K562 (cell line): ENCODE data around the gene MYL12B. TPM values are rescaled to one million over a fixed set of nuclear protein-coding genes. Genes with fewer than 3 reads are reported as not detected.

Source experiments
- ATAC-seq: fragments of 200-7000 bp; cut with Tn5 transposase; 3 replicates; pipeline ENCODE4 v1.9.1; 2020; ENCODE audit warnings: moderate library complexity
- BruUV-seq: library from RNA; stranded (reverse); fragments of 400-500 nt; replicated peaks from 2 replicates; lab custom pipeline; 2021; lab: Mats Ljungman, UMichigan
- CTCF ChIA-PET: fragments of 300-600 bp; formaldehyde crosslinking; extraction: SDS; loops from one replicate; lab custom pipeline; 2021; ENCODE audit warnings: low intra/inter-chr PET ratio; lab: Yijun Ruan, JAX
- POLR2A ChIA-PET: fragments of 300-600, 350-650 bp; sonication (Branson Sonifier 250); formaldehyde crosslinking; extraction: SDS; loops from one replicate; lab custom pipeline; 2021; ENCODE audit warnings: antibody characterized with exemption, inconsistent platforms; lab: Yijun Ruan, JAX
- DNase-seq, 4 experiments: peaks; one replicate each; pipeline versions ENCODE4 v3.0.0 to v3.0.0-alpha.2; 2011 to 2018; ENCODE audit warnings: low spot score in 3 of 4, mixed read lengths in 3 of 4; ENCODE audit errors: extremely low read depth in 1 of 4
- FAIRE-seq: peaks from 2 replicates; lab custom pipeline; 2011; peaks lifted over from hg19 to GRCh38; lab: Jason Lieb, UNC
- H2AFZ ChIP-seq: 2 replicates; pipeline ENCODE4 v1.6.0; 2011; ENCODE audit warnings: low read depth, low read length, control low read depth, inconsistent platforms
- H3K27ac ChIP-seq: fragments of 200-600 bp; 3 replicates; pipeline ENCODE4 v1.8.0; 2011; ENCODE audit warnings: low read depth, mild to moderate bottlenecking, control low read depth, inconsistent platforms, low read length, moderate library complexity, mixed read lengths; ENCODE audit errors: extremely low read depth
- H3K27me3 ChIP-seq, 2 experiments: fragments of 300-600 bp in 1 of 2; 2 replicates in 1 of 2; 3 replicates in 1 of 2; pipeline versions ENCODE4 v1.6.0 to v1.8.0; 2011; ENCODE audit warnings: inconsistent platforms in 2 of 2, low read length in 2 of 2, mild to moderate bottlenecking in 1 of 2, mixed read lengths in 1 of 2, moderate library complexity in 1 of 2; ENCODE audit not compliant: control insufficient read depth in 2 of 2, insufficient read depth in 2 of 2
- H3K36me3 ChIP-seq: fragments of 300-600 bp; 3 replicates; pipeline ENCODE4 v1.8.0; 2011; ENCODE audit warnings: mild to moderate bottlenecking, low read length, inconsistent platforms; ENCODE audit not compliant: control insufficient read depth, insufficient read depth
- H3K4me1 ChIP-seq, 2 experiments: fragments of 200-600 bp in 1 of 2; replicated peaks in 1 of 2; 2 replicates in 1 of 2; 3 replicates in 1 of 2; pipeline versions ENCODE4 v1.5.1 to v1.8.0; 2011; ENCODE audit warnings: inconsistent platforms in 2 of 2, low read length in 2 of 2, mild to moderate bottlenecking in 1 of 2, mixed read lengths in 1 of 2, moderate library complexity in 1 of 2; ENCODE audit not compliant: control insufficient read depth in 2 of 2, insufficient read depth in 2 of 2
- H3K4me2 ChIP-seq: 2 replicates; pipeline ENCODE4 v1.6.1; 2011; ENCODE audit warnings: low read length, control low read depth, inconsistent platforms, mixed read lengths; ENCODE audit not compliant: insufficient read depth
- H3K4me3 ChIP-seq: fragments of 200-600 bp; sonication (generic), shearing (Covaris generic); 2 replicates; pipeline ENCODE4 v1.5.1; 2016; ENCODE audit warnings: control low read depth, inconsistent platforms
- H3K79me2 ChIP-seq: fragments of 200-600 bp; 3 replicates; pipeline ENCODE4 v1.8.0; 2011; ENCODE audit warnings: low read length, inconsistent platforms; ENCODE audit not compliant: control insufficient read depth, insufficient read depth
- H3K9ac ChIP-seq, 2 experiments: 2 replicates each; pipeline versions ENCODE4 v1.6.0 to v1.6.1; 2011; ENCODE audit warnings: low read depth in 2 of 2, low read length in 2 of 2, control low read depth in 1 of 2, inconsistent platforms in 1 of 2, mild to moderate bottlenecking in 1 of 2, mixed read lengths in 1 of 2; ENCODE audit not compliant: insufficient read depth in 1 of 2
- H3K9me1 ChIP-seq: one replicate; pipeline ENCODE4 v1.6.0; 2011; ENCODE audit warnings: inconsistent platforms, mild to moderate bottlenecking, low read length, moderate library complexity; ENCODE audit not compliant: control insufficient read depth, insufficient read depth
- H3K9me3 ChIP-seq: replicated peaks from 2 replicates; pipeline ENCODE4 v1.5.1; 2011; ENCODE audit warnings: low read depth, low read length, inconsistent platforms; ENCODE audit not compliant: control insufficient read depth, insufficient read depth
- H4K20me1 ChIP-seq: replicated peaks from 2 replicates; pipeline ENCODE4 v1.6.1; 2011; ENCODE audit warnings: low read length, inconsistent platforms, mixed read lengths; ENCODE audit not compliant: control insufficient read depth, insufficient read depth
- ARID3B ChIP-seq: fragments of 250-450 bp; sonication (Bioruptor Pico); IDR thresholded peaks from 2 replicates; pipeline ENCODE4 v1.4.0; 2020; ENCODE audit warnings: borderline replicate concordance
- BACH1 ChIP-seq: fragments of 200-800 bp; sonication (Bioruptor generic); IDR thresholded peaks from 2 replicates; pipeline ENCODE4 v1.6.1; 2016; ENCODE audit warnings: missing genetic modification characterization, missing compliant biosample characterization
- CREB3L1 ChIP-seq: fragments of 450-650 bp; IDR thresholded peaks from 2 replicates; pipeline ENCODE4 v1.6.1; 2014; ENCODE audit warnings: low read depth, mild to moderate bottlenecking, moderate library complexity, borderline replicate concordance
- CREBBP ChIP-seq: IDR thresholded peaks from one replicate; pipeline ENCODE4 v1.6.1; 2012; ENCODE audit warnings: low read depth, mild to moderate bottlenecking, control low read depth, inconsistent platforms, low read length
- CXXC5 ChIP-seq: fragments of 250-450 bp; sonication (Bioruptor Pico); IDR thresholded peaks from 2 replicates; pipeline ENCODE4 v1.8.0; 2022; ENCODE audit warnings: inconsistent platforms, mild to moderate bottlenecking, moderate library complexity
- GATA2 ChIP-seq: sonication (generic); formaldehyde crosslinking; IDR thresholded peaks from 2 replicates; pipeline ENCODE4 v1.4.0; 2020; ENCODE audit warnings: mild to moderate bottlenecking, missing genetic modification reagents
- OTX1 ChIP-seq: fragments of 450-650 bp; formaldehyde crosslinking; IDR thresholded peaks from 2 replicates; pipeline ENCODE4 v1.4.0; 2022; ENCODE audit warnings: mild to moderate bottlenecking
- PHF8 ChIP-seq: fragments of 200-600 bp; sonication (generic); IDR thresholded peaks from 2 replicates; pipeline ENCODE4 v1.6.1; 2012; ENCODE audit warnings: mixed run types, mild to moderate bottlenecking, inconsistent platforms, low read length, moderate library complexity, borderline replicate concordance
- RFX5 ChIP-seq: IDR thresholded peaks from 2 replicates; pipeline ENCODE4 v1.6.1; 2011; ENCODE audit warnings: low read depth, mild to moderate bottlenecking, improper control_type of control experiment, low read length
- SRSF7 ChIP-seq: fragments of 200-400 bp; formaldehyde crosslinking; optimal IDR thresholded peaks from 2 replicates; pipeline ENCODE3; 2017; ENCODE audit warnings: mild to moderate bottlenecking, low read depth, low read length
- TAF15 ChIP-seq: fragments of 200-400 bp; formaldehyde crosslinking; IDR thresholded peaks from 2 replicates; pipeline ENCODE4 v1.6.1; 2017; ENCODE audit warnings: mild to moderate bottlenecking, low read depth, low read length, moderate library complexity
- USF2 ChIP-seq: sonication (generic); formaldehyde crosslinking; IDR thresholded peaks from 2 replicates; pipeline ENCODE4 v1.5.0; 2020; ENCODE audit warnings: missing genetic modification reagents
- WGBS: fragments of 100-300 bp; shearing (Covaris generic); methylation state at CpG from one replicate; pipeline ENCODE4 v1.1.6; 2016; ENCODE audit warnings: low coverage, mixed read lengths; ENCODE audit not compliant: insufficient coverage; ENCODE audit errors: missing lambda C conversion rate; 5-methylcytosine and 5-hydroxymethylcytosine counted together
- in situ Hi-C: fragments of 300-500 bp; cut with MboI; formaldehyde crosslinking; loops from 4 replicates; pipeline ENCODE4 v1.15.0; 2018; ENCODE audit warnings: inconsistent platforms, mixed read lengths
- intact Hi-C: fragments of 100-400 bp; cut with micrococcal nuclease; formaldehyde crosslinking; loops from 2 replicates; pipeline ENCODE4 v1.14.2; 2022
- polyA plus RNA-seq, 8 experiments: library from polyadenylated mRNA; depleted of rRNA in 4 of 8; stranded (reverse) in 5 of 8; unstranded in 3 of 8; fragments of >200 nt; fragmentation: Nextera tagmentation in 2 of 8; fragmentation: Illumina TruSeq in 1 of 8; extraction: Ambion mirVana in 2 of 8; extraction: Trizol in 1 of 8; gene quantifications; 2 replicates each; pipeline versions ENCODE4 v1.2.1 to v1.2.3, GENCODE V29; 2011 to 2014; ENCODE audit warnings: inconsistent platforms in 1 of 8, missing spikeins in 1 of 8
- total RNA-seq, 7 experiments: library from RNA; depleted of rRNA in 6 of 7; stranded (reverse); fragments of >200 nt in 6 of 7; fragmentation: Illumina TruSeq in 2 of 7; extraction: Trizol in 2 of 7; gene quantifications; 2 replicates each; pipeline versions ENCODE4 v1.2.1 to v1.2.3, GENCODE V29; 2011 to 2021; ENCODE audit warnings: low replicate concordance in 1 of 7

Gene MYL12B
- total and polyA plus RNA-seq, 9 of the 15 experiments (the other 6 are each of a cell fraction or from before 2014, with no cell fraction given): 220 to 995 (median 463) TPM

- Histone ChIP-seq H2AFZ (peak overlapping the region; percentile 83), H3K4me1 (peaks cover 12 to 14% of the 10 kb centered on the region in 2 experiments), H4K20me1 (no peaks in the 10 kb centered on the region), H3K27ac (no peak overlapping the region), H3K27me3 (no peaks in the 10 kb centered on the region), H3K79me2 (no peaks in the 10 kb centered on the region), H3K9me3 (no peaks in the 10 kb centered on the region), H3K4me2 (no peak overlapping the region), H3K4me3 (no peak overlapping the region), H3K9ac (no peak overlapping the region), H3K36me3 (no peaks in the 10 kb centered on the region), H3K9me1 (no peaks in the 10 kb centered on the region)
- FAIRE-seq (peak; percentile 60), ATAC-seq (no peak), DNase-seq (no peak)
- intact Hi-C loops (no loop called here), in situ Hi-C loops (no loop called here)
- ChIA-PET CTCF (no interaction called here), POLR2A (interaction anchor here (0.9 to 1.1 kb wide), 4 partner anchors 8 to 44 kb away, joined by 3 read pairs; no protein-coding TSS in a partner anchor)
- WGBS: 92% methylated on average over 2 of the region's 2 CpGs
- BruUV-seq: no TSS peak
- TF ChIP-seq RFX5 (0 out of 2 replicates have a peak, but pooled peaks have one; percentile 24), TAF15 (no peak)
Observed at GRCh38 chr18:3218819-3219218, 43.1 kb upstream of the MYL12B start.

- WGBS: 62% methylated on average over 8 of the region's 8 CpGs
- H3K4me3 ChIP-seq: no peak overlapping the region
- no peaks in the 10 kb centered on the region for H3K36me3 ChIP-seq
- no peaks in the 10 kb centered on the region for H4K20me1 ChIP-seq
- in situ Hi-C loops (no loop called here), intact Hi-C loops (no loop called here)
- H3K4me1 ChIP-seq: peaks cover 12% of the 10 kb centered on the region in 2 experiments
- no peak overlapping the region for H3K27ac ChIP-seq
- H3K27me3 ChIP-seq: no peaks in the 10 kb centered on the region
- H3K9me1 ChIP-seq: no peaks in the 10 kb centered on the region
- H3K9me3 ChIP-seq: no peaks in the 10 kb centered on the region
- no peaks in the 10 kb centered on the region for H3K79me2 ChIP-seq
- BruUV-seq: no TSS peak
- H2AFZ ChIP-seq: peak overlapping the region; percentile 83
- H3K4me2 ChIP-seq: peak overlapping the region; percentile 9; the same call in 1 of the 2 replicates
- H3K9ac ChIP-seq: peak overlapping the region in 1 of 2 experiments; percentile 28; a peak in 2 of 4 replicates
- ATAC-seq (peak; percentile 8; the same call in 1 of the 3 replicates), FAIRE-seq (peak; percentile 6), DNase-seq (no peak)
- CTCF ChIA-PET: no interaction called here
- POLR2A ChIA-PET: interaction anchor here (0.9 to 1.1 kb wide), 4 partner anchors 8 to 45 kb away, joined by 3 read pairs; no protein-coding TSS in a partner anchor
- TF ChIP-seq BACH1 (tag): no peak
- TF ChIP-seq CREB3L1: no peak
- no peak for TF ChIP-seq CXXC5 (CRISPR knock-in tag)
- no peak for TF ChIP-seq PHF8
- no peak for TF ChIP-seq ARID3B (CRISPR knock-in tag)
- no peak for TF ChIP-seq OTX1 (CRISPR knock-in tag)
- TF ChIP-seq GATA2: no peak
- no peak for TF ChIP-seq SRSF7
- no peak for TF ChIP-seq USF2 (CRISPR knock-in tag)
- no peak for TF ChIP-seq CREBBP
Observed at GRCh38 chr18:3219241-3219630, 42.7 kb upstream of the MYL12B start.
